ENCODE data around the gene CD109.

The CD109 gene

GRCh38 chr6:73867411-73867810 lies 171.4 kb downstream of the CD109 start:
- no peak for DNase-seq

DNA sequence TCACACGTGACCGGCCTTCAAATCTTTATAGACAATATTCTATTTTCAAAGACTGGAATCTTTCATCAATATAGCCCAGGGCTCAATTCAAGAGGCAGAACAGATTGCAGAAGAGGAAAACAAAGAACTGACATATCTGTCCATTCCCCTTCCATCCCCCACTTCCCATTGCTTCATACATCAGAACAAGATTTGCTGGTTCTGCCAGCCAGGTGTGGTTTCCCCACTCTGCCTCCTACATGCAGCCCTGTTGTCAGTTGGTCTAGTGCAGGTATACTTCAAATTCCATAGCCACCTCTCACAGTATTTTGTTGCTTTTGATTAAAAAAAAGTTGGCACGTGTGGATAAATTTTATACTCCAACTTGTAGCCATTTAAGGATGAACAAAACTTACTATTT lies 174.9 kb downstream of the CD109 start:
- no peak for DNase-seq

DNA sequence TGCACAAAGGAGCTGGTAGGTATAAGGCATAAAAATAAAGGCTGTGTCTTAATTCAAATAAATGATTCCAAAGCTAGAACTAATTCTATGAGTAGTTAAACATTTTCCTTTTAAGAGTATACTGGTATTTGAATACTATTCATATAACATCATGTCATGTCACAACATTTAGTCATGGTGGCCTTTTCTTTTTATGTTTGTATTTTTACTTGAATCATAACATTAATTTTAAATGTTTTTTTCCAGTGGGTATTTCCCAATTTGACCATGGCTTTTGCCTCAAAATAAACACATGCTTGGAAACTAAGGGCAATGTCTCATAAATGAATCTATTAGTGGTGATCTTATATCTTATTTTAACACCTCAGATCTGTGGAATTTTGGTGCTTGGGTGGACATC lies 177.1 kb downstream of the CD109 start:
- no peak for DNase-seq

All from activated CD8-positive, alpha-beta memory T cell treated with anti-CD3 and anti-CD28 coated beads, Interleukin-2, amount 50 U/mL, for 48 hours (primary cell).